GM12878 (cell line): ENCODE measurements around the gene CCDC15. TPM values are rescaled to one million over a fixed set of nuclear protein-coding genes. Genes with fewer than 3 reads are reported as not detected.

Experiments
- ATAC-seq: fragments of 200-7000 bp; cut with Tn5 transposase; 3 replicates; pipeline ENCODE4 v1.9.1; 2020; ENCODE audit warnings: mild to moderate bottlenecking, moderate library complexity
- BruUV-seq: library from RNA; stranded (reverse); fragments of 400-500 nt; replicated peaks from 2 replicates; lab custom pipeline; 2021; lab: Mats Ljungman, UMichigan
- CTCF ChIA-PET: fragments of 300-600 bp; sonication (Branson Sonifier 250); formaldehyde crosslinking; extraction: SDS; loops from one replicate; lab custom pipeline; 2021; ENCODE audit warnings: inconsistent platforms; lab: Yijun Ruan, JAX
- POLR2A ChIA-PET: fragments of 350-600 bp; formaldehyde crosslinking; extraction: SDS; loops from one replicate; lab custom pipeline; 2021; ENCODE audit warnings: inconsistent platforms; lab: Charles Lee
- RAD21 ChIA-PET: fragments of 300-600 bp; sonication (Branson Sonifier 250); formaldehyde crosslinking; loops from one replicate; lab custom pipeline; 2023; ENCODE audit warnings: antibody characterized with exemption; ENCODE audit not compliant: unreplicated experiment; lab: Charles Lee
- SMC1A ChIA-PET: fragments of 300-600 bp; sonication (Branson Sonifier 250); formaldehyde crosslinking; loops from one replicate; lab custom pipeline; 2023; ENCODE audit not compliant: unreplicated experiment, uncharacterized antibody; lab: Charles Lee
- DNase-seq: peaks from one replicate; pipeline ENCODE4 v3.0.0-alpha.2; 2011; ENCODE audit warnings: low read depth, low spot score
- FAIRE-seq: peaks from 3 replicates; lab custom pipeline; 2011; peaks lifted over from hg19 to GRCh38; lab: Jason Lieb, UNC
- H2AFZ ChIP-seq: 2 replicates; pipeline ENCODE4 v1.6.0; 2011; ENCODE audit warnings: low read depth, low read length, control low read depth; ENCODE audit not compliant: control insufficient read depth
- H3K27ac ChIP-seq: 2 replicates; pipeline ENCODE4 v1.5.1; 2011; ENCODE audit warnings: control low read depth; ENCODE audit not compliant: control insufficient read depth, insufficient read depth
- H3K27me3 ChIP-seq, 2 experiments: replicated peaks in 1 of 2; 2 replicates each; pipeline versions ENCODE4 v1.6.0 to v1.6.1; 2011; ENCODE audit warnings: low read length in 1 of 2; ENCODE audit not compliant: control insufficient read depth in 2 of 2, insufficient read depth in 2 of 2
- H3K36me3 ChIP-seq, 2 experiments: 2 replicates each; pipeline ENCODE4 v1.5.1; 2011; ENCODE audit warnings: low read length in 1 of 2; ENCODE audit not compliant: control insufficient read depth in 2 of 2, insufficient read depth in 2 of 2
- H3K4me1 ChIP-seq: 2 replicates; pipeline ENCODE4 v1.6.1; 2011; ENCODE audit warnings: mild to moderate bottlenecking, low read length, moderate library complexity, mixed read lengths; ENCODE audit not compliant: control insufficient read depth, insufficient read depth
- H3K4me2 ChIP-seq: 2 replicates; pipeline ENCODE4 v1.6.0; 2011; ENCODE audit warnings: control low read depth; ENCODE audit not compliant: control insufficient read depth, insufficient read depth
- H3K4me3 ChIP-seq: fragments of 200-600 bp; sonication (generic); 2 replicates; pipeline ENCODE4 v1.5.1; 2016
- H3K79me2 ChIP-seq: 2 replicates; pipeline ENCODE4 v1.6.0; 2011; ENCODE audit warnings: low read length; ENCODE audit not compliant: control insufficient read depth, insufficient read depth
- H3K9ac ChIP-seq: 2 replicates; pipeline ENCODE4 v1.8.0; 2011; ENCODE audit warnings: low read length, control low read depth, mixed read lengths; ENCODE audit not compliant: control insufficient read depth, insufficient read depth
- H3K9me3 ChIP-seq: replicated peaks from 3 replicates; pipeline ENCODE4 v1.5.1; 2011; ENCODE audit warnings: mild to moderate bottlenecking, low read length; ENCODE audit not compliant: control insufficient read depth, insufficient read depth
- H4K20me1 ChIP-seq: 2 replicates; pipeline ENCODE4 v1.6.0; 2011; ENCODE audit not compliant: control insufficient read depth, insufficient read depth
- ATF7 ChIP-seq: fragments of 450-650 bp; IDR thresholded peaks from 2 replicates; pipeline ENCODE4 v1.6.1; 2016; ENCODE audit warnings: low read depth, mild to moderate bottlenecking
- BRCA1 ChIP-seq: IDR thresholded peaks from 2 replicates; pipeline ENCODE4 v1.6.1; 2011; ENCODE audit warnings: low read depth, low read length, improper control_type of control experiment
- ETV6 ChIP-seq, 2 experiments: fragments of 450-650 bp in 1 of 2; IDR thresholded peaks in 1 of 2; conservative IDR thresholded peaks in 1 of 2; 2 replicates each; pipeline ENCODE4 v1.6.1; 2014; ENCODE audit warnings: antibody characterized with exemption in 1 of 2, borderline replicate concordance in 1 of 2, low read depth in 1 of 2, mild to moderate bottlenecking in 1 of 2, moderate library complexity in 1 of 2
- NR2F1 ChIP-seq: fragments of 450-650 bp; conservative IDR thresholded peaks from 2 replicates; pipeline ENCODE4 v1.6.1; 2017; ENCODE audit warnings: mild to moderate bottlenecking
- RELA ChIP-seq: fragments of 450-650 bp; IDR thresholded peaks from 2 replicates; pipeline ENCODE4 v1.8.0; 2014; ENCODE audit warnings: borderline replicate concordance; ENCODE audit not compliant: partially characterized antibody
- STAT1 ChIP-seq: fragments of 450-650 bp; conservative IDR thresholded peaks from 2 replicates; pipeline ENCODE4 v1.6.1; 2014; ENCODE audit warnings: antibody characterized with exemption, mild to moderate bottlenecking
- TBL1XR1 ChIP-seq: IDR thresholded peaks from 2 replicates; pipeline ENCODE4 v1.6.1; 2012; ENCODE audit warnings: low read depth, low read length, improper control_type of control experiment
- ZNF217 ChIP-seq: fragments of 450-650 bp; IDR thresholded peaks from 2 replicates; pipeline ENCODE4 v1.6.1; 2017; ENCODE audit warnings: antibody characterized with exemption, mild to moderate bottlenecking
- ZNF384 ChIP-seq: IDR thresholded peaks from 2 replicates; pipeline ENCODE4 v1.6.1; 2012; ENCODE audit warnings: low read depth, mild to moderate bottlenecking, low read length, improper control_type of control experiment, borderline replicate concordance
- WGBS: methylation state at CpG from one replicate; pipeline ENCODE4 v1.1.6; 2016; ENCODE audit warnings: low lambda C conversion rate; ENCODE audit not compliant: insufficient replicate concordance, insufficient coverage; ENCODE audit errors: missing lambda C conversion rate; 5-methylcytosine and 5-hydroxymethylcytosine counted together
- in situ Hi-C: fragments of 300-500 bp; cut with MboI; formaldehyde crosslinking; loops from 9 replicates; pipeline ENCODE4 v1.14.3; 2018; ENCODE audit warnings: mixed read lengths
- intact Hi-C: fragments of 100-400 bp; cut with micrococcal nuclease; formaldehyde crosslinking; loops from one replicate; pipeline ENCODE4 v1.14.2; 2022; ENCODE audit not compliant: unreplicated experiment
- polyA plus RNA-seq, 11 experiments: library from polyadenylated mRNA; depleted of rRNA in 4 of 11; unstranded in 6 of 11; stranded (reverse) in 5 of 11; fragments of >200 nt; fragmentation: Nextera tagmentation in 4 of 11; fragmentation: Illumina TruSeq in 1 of 11; extraction: Ambion mirVana in 4 of 11; extraction: Trizol in 1 of 11; gene quantifications; 1 replicate in 1 of 11; 2 replicates in 10 of 11; pipeline versions ENCODE4 v1.2.1 to v1.2.3, GENCODE V29; 2011 to 2016; ENCODE audit warnings: inconsistent platforms in 2 of 11, missing spikeins in 2 of 11, low read depth in 1 of 11
- total RNA-seq, 4 experiments: library from RNA; depleted of rRNA in 3 of 4; stranded (reverse); fragments of >200 nt in 3 of 4; fragmentation: Illumina TruSeq in 1 of 4; extraction: Trizol in 1 of 4; gene quantifications; 2 replicates each; pipeline versions ENCODE4 v1.2.1 to v1.2.3, GENCODE V29; 2013 to 2021
- TF ChIP-seq, protein P1 (sequence below): fragments of 450-650 bp; IDR thresholded peaks from 2 replicates; pipeline ENCODE4 v1.6.1; 2017; ENCODE audit warnings: borderline replicate concordance
- TF ChIP-seq, protein P2 (sequence below): IDR thresholded peaks from 2 replicates; pipeline ENCODE4 v1.6.1; 2012; ENCODE audit warnings: low read depth, low read length, improper control_type of control experiment
- TF ChIP-seq, protein P3 (sequence below): fragments of 450-650 bp; IDR thresholded peaks from 2 replicates; pipeline ENCODE4 v1.6.1; 2018; ENCODE audit warnings: borderline replicate concordance, mild to moderate bottlenecking; ENCODE audit not compliant: partially characterized antibody

CCDC15 gene
- total and polyA plus RNA-seq, 10 of the 15 experiments (the other 5 are each of a cell fraction or from before 2014, with no cell fraction given), result 2.0 to 5.3 (median 3.3) TPM

DNA sequence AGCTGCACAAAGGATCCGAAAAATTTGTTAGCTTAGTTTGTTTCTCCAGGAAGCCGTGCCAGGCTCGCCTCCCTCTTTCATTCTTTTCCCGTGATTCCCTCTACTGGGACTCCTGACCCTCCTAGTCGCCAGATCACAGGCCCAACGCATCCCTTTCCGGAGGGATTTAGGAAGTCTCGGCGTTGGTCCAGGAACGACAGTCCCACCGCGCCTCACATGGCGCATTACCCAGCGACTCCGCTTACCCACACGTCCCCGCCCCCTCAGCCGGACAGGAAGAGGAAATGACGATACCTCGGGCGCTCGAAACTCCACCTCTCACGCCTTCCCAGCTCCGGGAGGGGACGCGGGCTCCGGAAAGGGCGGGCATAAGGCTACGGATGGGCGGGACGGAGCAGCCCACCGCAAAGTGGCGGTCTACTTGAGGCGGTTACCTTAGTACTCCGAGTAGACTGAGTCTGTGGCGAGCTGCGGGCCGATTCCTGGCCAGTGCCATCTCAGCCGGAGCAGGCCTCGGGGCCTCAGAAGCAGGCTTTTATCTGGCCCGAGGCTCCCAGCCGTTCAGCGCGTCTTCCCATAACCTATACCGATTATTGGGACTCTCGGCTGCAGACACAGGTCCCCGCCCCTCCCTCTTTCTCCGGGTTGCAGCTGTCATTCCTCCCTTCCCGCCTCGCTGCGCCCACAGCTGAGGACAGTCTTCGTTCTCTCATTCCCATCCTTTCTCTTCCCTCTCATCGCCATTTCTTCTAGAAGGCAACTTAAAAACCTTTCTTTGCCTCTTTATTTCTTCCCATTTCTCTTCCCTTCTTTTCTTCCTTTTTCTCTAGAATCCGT, at the start of gene CCDC15 (continued):
- no peak for TF ChIP-seq STAT1
- TF ChIP-seq, protein P1, sequence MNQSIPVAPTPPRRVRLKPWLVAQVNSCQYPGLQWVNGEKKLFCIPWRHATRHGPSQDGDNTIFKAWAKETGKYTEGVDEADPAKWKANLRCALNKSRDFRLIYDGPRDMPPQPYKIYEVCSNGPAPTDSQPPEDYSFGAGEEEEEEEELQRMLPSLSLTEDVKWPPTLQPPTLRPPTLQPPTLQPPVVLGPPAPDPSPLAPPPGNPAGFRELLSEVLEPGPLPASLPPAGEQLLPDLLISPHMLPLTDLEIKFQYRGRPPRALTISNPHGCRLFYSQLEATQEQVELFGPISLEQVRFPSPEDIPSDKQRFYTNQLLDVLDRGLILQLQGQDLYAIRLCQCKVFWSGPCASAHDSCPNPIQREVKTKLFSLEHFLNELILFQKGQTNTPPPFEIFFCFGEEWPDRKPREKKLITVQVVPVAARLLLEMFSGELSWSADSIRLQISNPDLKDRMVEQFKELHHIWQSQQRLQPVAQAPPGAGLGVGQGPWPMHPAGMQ, result peak; percentile 30; the same call in 1 of the 2 replicates
- TF ChIP-seq, protein P2, sequence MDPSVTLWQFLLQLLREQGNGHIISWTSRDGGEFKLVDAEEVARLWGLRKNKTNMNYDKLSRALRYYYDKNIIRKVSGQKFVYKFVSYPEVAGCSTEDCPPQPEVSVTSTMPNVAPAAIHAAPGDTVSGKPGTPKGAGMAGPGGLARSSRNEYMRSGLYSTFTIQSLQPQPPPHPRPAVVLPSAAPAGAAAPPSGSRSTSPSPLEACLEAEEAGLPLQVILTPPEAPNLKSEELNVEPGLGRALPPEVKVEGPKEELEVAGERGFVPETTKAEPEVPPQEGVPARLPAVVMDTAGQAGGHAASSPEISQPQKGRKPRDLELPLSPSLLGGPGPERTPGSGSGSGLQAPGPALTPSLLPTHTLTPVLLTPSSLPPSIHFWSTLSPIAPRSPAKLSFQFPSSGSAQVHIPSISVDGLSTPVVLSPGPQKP, result 0 out of 2 replicates have a peak, but pooled peaks have one; percentile 33

DNA sequence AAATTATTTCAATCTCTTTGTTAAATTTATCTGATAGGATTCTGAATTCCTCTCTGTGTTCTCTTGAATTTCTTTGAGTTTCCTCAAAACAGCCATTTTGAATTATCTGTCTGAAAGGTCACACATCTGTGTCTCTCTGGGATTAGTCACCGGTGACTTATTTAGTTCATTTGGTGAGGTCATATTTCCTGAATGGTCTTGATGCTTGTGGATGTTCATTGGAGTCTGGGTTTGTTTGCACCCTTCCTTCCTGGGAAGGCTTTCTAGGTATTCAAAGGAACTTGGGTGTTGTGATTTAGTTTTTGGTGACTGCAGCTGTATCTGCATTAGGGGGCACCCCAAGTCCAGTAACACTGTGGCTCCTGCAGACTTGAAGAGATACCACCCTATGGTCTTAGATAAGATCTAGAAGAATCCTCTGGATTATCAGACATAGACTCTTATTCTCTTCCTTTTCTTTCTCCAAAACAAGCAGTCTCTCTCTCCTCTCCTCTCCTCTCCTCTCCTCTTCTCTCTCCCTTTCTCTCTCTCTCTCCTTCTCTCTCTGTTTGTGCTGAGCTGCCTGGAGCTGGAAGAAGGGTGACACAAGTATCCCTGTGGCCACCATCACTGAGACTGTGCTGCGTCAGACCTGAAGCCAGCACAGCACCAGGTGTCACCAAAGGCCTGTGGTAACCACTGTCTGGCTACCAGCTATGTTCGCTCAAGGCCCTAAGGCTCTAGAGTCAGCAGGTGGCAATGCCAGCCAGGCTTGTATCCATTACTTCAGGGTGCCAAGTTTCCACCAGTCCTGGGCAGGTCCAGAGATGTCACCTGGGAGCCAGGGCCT, 38.2 kb upstream of the CCDC15 start:
- H3K9me3 ChIP-seq, result peaks cover 2% of the 10 kb centered on the region; the same call in 2 of the 3 replicates
- no peak for FAIRE-seq
- H3K4me1 ChIP-seq, result no peaks in the 10 kb centered on the region
- no peak for ATAC-seq
- H3K27me3 ChIP-seq, result no peaks in the 10 kb centered on the region
- no peak overlapping the region for H3K9ac ChIP-seq
- H3K27ac ChIP-seq, result no peak overlapping the region
- 33% methylated on average over 3 of the region's 3 CpGs for WGBS
- intact Hi-C loops, result no loop called here
- ChIA-PET SMC1A (no interaction called here), CTCF (no interaction called here), RAD21 (interaction anchor here (1.2 kb wide), 1 partner anchor 225 kb away, joined by 3 read pairs; no protein-coding TSS in a partner anchor), POLR2A (no interaction called here)
- in situ Hi-C loops, result no loop called here
- H2AFZ ChIP-seq, result no peak overlapping the region
- no peak for DNase-seq
- no TSS peak for BruUV-seq
- H3K79me2 ChIP-seq, result no peaks in the 10 kb centered on the region
- H3K36me3 ChIP-seq, result no peaks in the 10 kb centered on the region
- H3K4me2 ChIP-seq, result no peak overlapping the region
- H3K4me3 ChIP-seq, result no peak overlapping the region
- H4K20me1 ChIP-seq, result no peaks in the 10 kb centered on the region
- no peak for TF ChIP-seq NR2F1
- TF ChIP-seq ZNF384, result no peak
- TF ChIP-seq, protein P3, sequence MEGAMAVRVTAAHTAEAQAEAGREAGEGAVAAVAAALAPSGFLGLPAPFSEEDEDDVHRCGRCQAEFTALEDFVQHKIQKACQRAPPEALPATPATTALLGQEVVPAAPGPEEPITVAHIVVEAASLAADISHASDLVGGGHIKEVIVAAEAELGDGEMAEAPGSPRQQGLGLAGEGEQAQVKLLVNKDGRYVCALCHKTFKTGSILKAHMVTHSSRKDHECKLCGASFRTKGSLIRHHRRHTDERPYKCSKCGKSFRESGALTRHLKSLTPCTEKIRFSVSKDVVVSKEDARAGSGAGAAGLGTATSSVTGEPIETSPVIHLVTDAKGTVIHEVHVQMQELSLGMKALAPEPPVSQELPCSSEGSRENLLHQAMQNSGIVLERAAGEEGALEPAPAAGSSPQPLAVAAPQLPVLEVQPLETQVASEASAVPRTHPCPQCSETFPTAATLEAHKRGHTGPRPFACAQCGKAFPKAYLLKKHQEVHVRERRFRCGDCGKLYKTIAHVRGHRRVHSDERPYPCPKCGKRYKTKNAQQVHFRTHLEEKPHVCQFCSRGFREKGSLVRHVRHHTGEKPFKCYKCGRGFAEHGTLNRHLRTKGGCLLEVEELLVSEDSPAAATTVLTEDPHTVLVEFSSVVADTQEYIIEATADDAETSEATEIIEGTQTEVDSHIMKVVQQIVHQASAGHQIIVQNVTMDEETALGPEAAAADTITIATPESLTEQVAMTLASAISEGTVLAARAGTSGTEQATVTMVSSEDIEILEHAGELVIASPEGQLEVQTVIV, result no peak
- no peak for TF ChIP-seq ATF7
- TF ChIP-seq, protein P1, result no peak
- TF ChIP-seq RELA, result no peak
- TF ChIP-seq TBL1XR1, result no peak
- TF ChIP-seq BRCA1, result no peak
- TF ChIP-seq ETV6 (conservative IDR thresholded peaks at IDR 0.05 in 1 of 2, IDR thresholded peaks at IDR 0.05 in 1 of 2; ENCODE audit: borderline replicate concordance in 1 of 2, low read depth in 1 of 2), result no peak
- no peak for TF ChIP-seq ZNF217
